Activated T-cell treated with anti-CD3 and anti-CD28 coated beads, Interleukin-2, amount 50 U/mL, for 1 hour (primary cell): Measurements from ENCODE around the gene CAMK1D.

Experiments used
- DNase-seq: peaks from one replicate; pipeline ENCODE4 v3.0.0-alpha.2; 2020

CAMK1D gene

GRCh38 chr10:12500381-12501303, 151.3 kb downstream of the CAMK1D start:
- DNase-seq = peak; percentile 12

DNA sequence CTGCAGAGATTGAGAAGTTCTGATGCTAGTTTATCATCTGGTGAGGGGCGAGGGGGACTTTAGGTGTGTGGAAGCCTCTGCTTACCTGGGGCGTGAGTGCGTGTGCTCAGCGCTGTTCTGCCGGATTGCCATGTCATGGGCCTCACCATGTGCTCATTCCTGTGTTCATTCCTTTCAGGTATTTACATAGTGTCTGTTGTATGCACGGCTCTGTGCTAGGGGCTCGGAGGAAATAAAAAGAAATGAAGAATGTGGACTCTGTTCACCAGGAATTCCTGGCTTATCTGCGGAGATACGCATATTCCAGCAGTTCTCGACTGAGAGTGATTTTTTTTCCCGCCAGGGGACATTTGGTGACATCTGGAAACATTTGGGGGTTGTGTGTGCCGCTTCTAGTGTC, 152.0 kb downstream of the CAMK1D start:
- DNase-seq = no peak

DNA sequence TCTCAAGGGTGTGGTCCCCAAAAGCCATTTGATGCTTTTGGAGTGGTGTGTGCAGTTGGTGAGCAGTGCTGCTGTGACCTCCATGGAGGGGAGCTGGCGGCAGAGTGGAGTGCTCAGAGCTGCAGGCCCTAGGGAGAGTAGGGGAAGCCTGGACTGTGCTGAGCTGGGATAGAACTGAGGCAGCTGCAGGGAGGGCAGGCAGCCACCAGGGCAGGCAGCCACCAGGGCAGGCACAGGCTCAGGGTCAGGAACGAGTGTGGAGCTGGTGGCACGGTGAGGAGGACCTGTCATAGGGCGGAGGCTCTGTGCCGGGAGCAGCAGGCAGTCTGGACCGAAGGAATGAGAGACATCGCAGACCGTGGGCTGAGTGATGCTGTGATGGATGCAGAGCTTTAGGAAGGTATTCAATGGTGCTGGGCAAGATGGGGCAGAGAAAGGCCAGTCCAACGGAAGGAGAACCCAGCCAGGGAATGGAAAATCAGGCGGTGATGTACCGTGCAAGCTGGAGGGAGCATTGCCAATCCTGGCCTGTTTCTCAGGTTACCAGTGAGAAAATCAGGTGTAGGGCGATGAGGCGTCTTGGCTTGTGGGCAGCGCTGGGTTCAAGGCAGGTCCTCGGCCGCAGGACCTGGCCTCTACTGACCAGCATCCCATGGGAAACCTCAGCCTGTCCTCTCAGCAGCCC, 152.6 kb downstream of the CAMK1D start:
- DNase-seq = peak; percentile 12

DNA sequence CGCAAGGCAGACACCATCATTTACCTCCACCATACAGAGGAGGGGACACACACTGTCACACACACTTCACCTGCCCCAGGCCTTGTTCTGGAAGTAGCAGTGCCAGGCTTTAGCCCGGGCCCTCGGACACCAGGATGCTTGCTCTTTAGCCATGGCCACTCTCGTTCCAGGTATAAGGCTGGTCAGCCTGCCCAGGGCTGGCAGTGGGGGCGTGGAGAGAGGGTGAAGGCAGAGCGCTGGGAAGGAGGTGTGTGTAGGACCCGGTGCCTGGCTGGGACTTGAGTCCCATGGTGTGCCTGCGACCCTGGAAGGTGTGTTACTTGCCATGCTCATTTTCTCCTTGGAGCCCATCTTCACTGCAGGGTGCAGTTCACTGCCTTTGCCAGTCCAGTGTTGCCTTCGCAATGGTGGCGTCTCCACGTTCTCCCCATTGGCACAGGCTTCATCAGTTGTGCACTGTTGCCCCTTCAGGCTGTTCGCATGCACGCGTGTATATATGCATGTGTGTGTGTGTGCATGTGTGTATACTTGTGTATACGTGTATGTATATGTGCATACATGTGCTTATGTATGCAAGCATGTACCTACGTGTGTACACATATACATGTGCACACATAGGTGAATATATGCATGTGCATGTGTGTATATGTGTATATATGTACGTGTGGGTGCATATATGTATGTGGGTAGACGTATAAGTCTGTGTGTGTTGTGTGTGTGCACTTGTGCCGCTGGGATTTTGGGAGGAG, 153.4 kb downstream of the CAMK1D start:
- peak; percentile 14 for DNase-seq

GRCh38 chr10:12503311-12503710, 154.0 kb downstream of the CAMK1D start:
- peak; percentile 12 for DNase-seq

DNA sequence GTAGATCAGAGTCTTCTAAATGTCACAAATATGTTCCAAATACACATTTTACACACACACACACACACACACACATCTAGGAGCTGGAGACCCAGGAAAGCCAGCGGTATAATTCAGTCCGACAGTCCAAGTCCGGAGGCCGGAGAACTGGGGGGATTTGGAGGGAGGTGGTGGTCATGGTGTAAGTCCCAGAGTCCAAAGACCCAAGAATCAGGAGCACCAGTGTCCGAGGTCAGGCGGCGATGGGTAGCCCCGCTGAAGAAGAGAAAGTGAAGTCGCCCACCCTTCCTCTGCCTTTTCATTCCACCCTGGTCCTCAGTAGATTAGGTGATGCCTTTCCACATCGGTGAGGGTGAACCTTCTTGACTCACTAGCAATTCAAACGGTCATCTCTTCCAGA, 154.8 kb downstream of the CAMK1D start:
- peak; percentile 5 for DNase-seq

GRCh38 chr10:12504628-12505027, 155.3 kb downstream of the CAMK1D start:
- DNase-seq = no peak

- no peak for DNase-seq
These were observed 156.3 kb downstream of the CAMK1D start for GRCh38 chr10:12505683-12506082.

DNA sequence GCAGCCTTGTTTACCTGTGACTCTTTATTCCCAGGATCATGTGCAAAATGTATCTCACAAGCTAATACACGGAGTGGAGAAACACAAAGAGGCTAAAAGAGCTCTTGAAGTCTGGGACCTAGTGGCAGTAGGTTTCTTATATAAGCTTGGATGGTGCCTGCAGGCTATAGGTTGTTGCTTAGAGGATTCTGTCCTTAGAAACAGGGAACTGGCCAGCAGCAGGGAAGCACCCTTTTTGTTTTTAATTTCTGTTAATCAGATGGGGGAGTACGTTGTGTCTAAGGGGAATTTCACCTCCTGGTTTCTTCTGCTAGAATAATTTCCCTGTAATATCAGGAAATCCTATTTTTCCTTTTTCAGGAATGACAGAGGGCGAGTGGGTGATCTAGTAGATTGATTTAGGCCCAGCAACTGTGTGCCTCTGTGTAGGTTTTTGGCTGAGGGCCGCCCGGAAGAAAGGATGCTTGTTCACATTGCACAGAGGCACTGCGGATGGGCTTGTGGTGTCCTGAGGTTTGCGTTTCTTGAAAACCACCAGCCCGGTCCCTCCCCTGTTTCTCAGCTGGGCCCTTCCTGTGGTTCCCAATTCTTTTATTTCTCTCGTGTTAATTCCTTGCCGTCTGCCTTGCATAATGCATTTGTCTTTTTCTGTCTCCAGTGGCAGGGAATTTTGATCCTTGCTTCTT, 158.0 kb downstream of the CAMK1D start:
- DNase-seq = no peak

- no peak for DNase-seq
These were observed 158.8 kb downstream of the CAMK1D start for GRCh38 chr10:12508165-12508564.

GRCh38 chr10:12509016-12509793, 159.9 kb downstream of the CAMK1D start:
- DNase-seq = no peak

GRCh38 chr10:12509794-12510100, 160.4 kb downstream of the CAMK1D start:
- DNase-seq = no peak

DNA sequence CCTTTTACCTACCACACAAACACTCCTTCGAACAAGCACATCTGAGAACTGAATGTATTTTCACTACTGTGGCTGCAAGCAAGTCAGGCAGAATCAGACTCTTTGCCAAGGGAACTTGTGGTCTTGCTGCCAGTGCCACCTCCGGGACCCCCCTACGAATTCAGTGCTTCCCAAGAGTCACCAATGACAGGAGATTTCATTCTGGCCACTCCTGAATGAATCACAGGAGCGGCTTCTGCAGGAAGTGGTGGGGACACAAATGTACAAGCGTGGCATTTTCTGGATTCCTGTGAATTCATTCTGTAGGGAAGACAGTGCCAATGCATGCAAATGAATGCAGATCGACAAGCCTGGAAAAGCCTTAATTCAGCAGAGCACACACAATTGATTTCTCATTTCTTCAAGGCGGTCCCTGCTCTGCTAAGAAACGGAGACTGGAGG, 161.2 kb downstream of the CAMK1D start:
- DNase-seq = no peak

GRCh38 chr10:12510984-12511383, 161.6 kb downstream of the CAMK1D start:
- DNase-seq = no peak

DNA sequence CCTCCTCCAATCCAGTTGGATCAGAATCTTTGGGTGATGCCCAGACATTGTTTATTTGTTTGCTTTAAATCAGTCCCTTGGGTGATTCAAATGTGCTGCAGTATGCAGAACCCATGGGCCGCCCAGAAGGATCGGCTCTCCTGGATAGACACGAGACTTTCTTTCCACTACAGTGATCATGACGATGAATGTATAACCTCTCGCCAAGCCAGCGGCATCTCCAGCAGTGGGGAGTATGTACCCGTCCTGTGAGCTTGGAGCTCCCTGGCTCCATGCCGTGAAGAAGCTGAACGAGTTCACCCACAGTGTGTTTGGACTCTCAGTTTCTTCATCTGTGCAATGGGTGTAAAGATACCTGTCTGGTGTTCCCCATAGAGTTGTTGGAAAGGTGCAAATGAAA, 162.3 kb downstream of the CAMK1D start:
- DNase-seq = no peak

DNA sequence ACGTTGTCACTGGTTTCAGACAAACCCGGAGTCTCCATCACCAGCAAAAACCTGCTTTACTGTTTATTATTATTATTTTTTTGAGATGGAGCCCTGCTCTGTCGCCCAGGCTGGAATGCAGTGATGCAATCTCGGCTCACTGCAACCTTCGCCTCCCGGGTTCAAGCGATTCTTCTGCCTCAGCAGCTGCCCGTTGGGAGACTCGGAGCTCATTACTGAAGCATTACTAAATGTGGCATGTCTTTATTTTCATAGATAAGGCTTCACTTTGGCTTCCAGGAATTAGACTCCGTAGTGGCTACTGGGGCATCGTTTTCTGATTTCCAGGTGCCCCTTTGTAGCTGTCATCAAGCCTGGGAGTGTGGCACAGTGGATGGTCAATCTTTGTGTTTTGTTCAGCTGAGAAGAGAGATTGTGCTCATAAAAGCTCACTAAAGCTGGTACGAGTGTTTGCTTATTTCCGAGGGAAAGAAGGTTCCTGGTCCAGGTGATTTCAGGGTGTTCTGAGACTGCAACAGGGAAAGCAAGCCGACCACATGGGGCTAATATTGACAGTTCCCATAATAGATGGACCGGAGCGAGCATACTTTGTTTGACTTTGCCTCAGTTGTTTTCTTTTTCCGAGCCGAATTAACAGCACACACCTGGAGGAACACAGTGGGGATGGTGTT, 163.1 kb downstream of the CAMK1D start:
- DNase-seq = no peak

GRCh38 chr10:12513003-12513365, 163.6 kb downstream of the CAMK1D start:
- no peak for DNase-seq

GRCh38 chr10:12513775-12514673, 164.7 kb downstream of the CAMK1D start:
- no peak for DNase-seq

DNA sequence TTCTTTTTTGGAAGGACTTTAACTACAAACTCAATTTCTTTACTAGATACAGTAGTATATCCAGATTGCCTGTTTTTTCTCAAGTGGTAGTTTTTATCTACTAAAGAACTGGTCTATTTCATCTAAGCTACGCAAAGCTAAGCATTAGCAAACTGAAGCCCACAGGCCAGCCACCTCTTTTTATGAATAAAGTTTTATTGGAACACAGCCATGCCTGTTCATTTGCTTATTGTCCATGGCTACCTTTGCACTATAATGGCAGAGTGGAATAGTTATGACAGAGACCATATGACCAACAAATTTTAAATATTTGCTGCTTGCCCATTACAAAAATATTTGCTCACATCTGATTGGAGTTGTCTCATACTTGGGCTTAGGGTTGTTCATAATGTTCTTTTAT, 168.7 kb downstream of the CAMK1D start:
- DNase-seq = no peak

GRCh38 chr10:12521423-12521822, 172.1 kb downstream of the CAMK1D start:
- DNase-seq = no peak

GRCh38 chr10:12526311-12526710, 177.0 kb downstream of the CAMK1D start:
- no peak for DNase-seq
